ENCODE data around the gene FNIP1.

FNIP1 gene

DNA sequence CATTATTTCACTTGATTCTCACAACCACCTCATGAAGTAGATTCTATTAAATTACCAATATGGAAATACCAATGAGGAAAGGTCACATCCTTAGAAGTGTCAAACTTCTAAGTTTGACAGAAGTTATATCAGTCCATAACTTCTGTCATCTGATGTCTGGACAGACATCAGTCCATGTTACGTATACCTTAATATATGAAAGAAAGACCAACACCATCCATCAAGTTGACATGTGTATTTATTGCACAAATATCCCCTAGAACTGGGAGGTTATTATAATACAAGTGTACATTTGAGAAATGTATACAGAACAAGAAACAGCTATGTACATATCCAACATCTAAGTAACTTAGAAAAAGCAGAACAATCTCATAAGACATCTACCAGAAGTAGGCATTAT, 155.3 kb downstream of the FNIP1 start:
- in situ Hi-C loops (cut with MboI; ENCODE audit: low sequenced_read_pairs) = no loop called here

DNA sequence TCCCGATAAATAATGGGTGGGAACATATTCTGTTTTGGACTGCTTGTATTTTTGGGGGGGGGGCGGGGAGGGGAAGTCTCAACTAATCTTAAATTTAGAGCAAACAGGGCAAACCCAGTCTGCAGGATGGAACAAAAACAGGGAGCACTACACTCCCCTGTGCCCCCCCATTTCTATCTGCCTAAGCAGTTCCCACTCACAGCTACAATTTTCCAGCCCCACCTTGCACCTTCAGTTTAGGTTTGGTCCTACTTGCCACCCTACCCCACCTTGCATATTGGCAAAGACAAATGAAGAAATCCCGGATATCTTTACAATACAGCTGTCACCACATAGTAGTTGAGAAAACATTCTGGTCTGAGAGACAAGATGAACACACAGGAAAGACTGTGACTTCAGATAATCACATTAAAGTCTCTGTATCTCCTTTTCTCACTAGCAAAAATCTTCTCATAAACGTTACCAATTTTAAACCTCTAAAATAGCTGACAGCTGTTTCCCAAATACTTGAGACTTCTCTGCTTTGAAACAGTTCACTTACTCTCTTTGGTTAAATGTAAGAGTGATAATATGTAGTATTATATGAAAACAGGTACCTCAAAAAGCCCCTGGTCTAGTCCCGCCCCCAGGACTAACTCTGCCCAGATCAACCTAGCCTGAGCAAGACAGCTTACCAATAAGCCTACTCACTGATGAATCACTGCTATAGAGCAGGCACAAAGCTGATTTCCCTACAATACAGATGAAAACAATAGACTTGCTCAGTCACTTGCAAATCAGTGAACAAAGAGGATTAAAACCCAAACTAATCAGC, 156.6 kb downstream of the FNIP1 start:
- in situ Hi-C loops (cut with MboI; ENCODE audit: low sequenced_read_pairs) = no loop called here

DNA sequence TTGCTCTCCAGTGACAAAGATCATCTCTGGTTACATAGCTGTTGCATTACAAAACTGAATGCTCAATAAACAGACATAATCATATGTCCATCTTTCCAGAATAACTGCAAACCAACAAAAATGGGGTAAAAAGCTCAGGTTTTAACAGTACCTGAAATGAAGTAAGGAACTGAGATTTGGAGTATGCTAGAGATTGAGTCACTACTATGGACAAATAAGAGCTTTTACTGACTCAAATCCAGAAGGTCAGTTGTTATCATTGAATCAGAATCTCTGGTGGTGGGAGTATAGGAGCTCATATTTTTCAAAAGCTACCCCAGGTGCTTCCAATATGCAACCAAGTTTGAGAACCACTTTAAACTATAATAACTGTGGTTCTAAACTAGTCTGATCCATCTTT, 157.7 kb downstream of the FNIP1 start:
- in situ Hi-C loops (cut with MboI; ENCODE audit: low sequenced_read_pairs) = no loop called here

DNA sequence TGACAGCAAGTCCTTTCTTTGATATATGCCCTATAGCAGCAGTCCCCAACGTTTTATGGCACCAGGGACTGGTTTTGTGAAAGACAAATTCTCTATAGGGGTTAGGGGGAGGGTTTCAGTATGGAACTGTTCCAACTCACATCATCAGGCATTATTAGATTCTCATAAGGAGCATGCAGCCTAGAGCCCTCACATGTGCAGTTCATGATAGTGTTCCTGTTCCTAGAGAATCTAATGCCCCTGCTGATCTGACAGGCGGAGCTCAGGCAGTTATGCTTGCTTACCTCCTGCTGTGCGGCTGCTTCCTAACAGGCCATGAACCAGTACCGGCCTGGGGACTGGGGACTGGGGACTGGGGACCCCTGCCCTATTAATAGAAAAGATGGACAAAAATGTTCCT, 159.1 kb downstream of the FNIP1 start:
- in situ Hi-C loops (cut with MboI; ENCODE audit: low sequenced_read_pairs) = no loop called here

- in situ Hi-C loops (cut with MboI; ENCODE audit: low sequenced_read_pairs) = no loop called here
Observed at GRCh38 chr5:131635684-131636572, 160.9 kb downstream of the FNIP1 start.

GRCh38 chr5:131634996-131635683, 161.7 kb downstream of the FNIP1 start, which contains the start of gene RAPGEF6:
Gene RAPGEF6, minus strand, starts transcription at chr5:131635229. Its CDS starts 199 bp downstream, at chr5:131635030.
- in situ Hi-C loops (cut with MboI; ENCODE audit: low sequenced_read_pairs) = no loop called here

DNA sequence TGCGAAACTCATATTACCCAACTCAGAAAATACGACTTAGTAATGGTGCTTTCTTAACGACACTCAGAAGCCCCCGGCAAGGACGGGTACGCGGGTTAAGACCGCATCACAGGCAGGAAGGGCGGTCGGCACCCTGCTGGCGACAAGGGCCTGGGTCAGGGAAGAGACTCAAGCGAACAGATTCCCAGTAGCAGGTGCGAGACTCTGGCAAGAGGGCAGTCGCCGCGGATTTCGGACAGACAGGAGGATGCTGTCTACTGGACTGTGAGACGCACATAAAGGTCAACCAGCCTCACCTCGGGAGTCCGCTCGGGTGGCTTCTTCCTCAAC, 162.2 kb downstream of the FNIP1 start:
- in situ Hi-C loops (cut with MboI; ENCODE audit: low sequenced_read_pairs) = no loop called here

DNA sequence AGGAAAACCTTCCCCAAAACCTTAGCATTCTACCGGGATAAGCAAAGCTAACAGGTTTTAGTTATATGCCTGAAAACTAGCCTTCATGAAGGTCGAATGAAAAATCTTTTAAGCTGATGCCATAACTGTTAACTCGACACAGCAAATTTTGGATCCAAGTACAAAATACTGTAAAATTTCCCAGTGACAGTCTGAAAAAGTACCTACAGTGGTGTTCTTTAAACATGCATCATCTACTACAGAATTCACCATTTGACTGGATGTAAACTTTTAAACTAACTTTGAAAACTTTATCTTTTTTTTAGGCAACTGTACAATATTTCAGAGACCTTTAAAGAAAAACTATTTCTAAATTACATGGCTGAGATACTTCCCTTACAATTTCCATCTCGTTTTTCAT, 162.6 kb downstream of the FNIP1 start:
- in situ Hi-C loops (cut with MboI; ENCODE audit: low sequenced_read_pairs) = no loop called here

GRCh38 chr5:131633830-131634229, 163.0 kb downstream of the FNIP1 start:
- in situ Hi-C loops (cut with MboI; ENCODE audit: low sequenced_read_pairs) = no loop called here

- in situ Hi-C loops (cut with MboI; ENCODE audit: low sequenced_read_pairs) = no loop called here
Observed at GRCh38 chr5:131630963-131631350, 165.9 kb downstream of the FNIP1 start.

DNA sequence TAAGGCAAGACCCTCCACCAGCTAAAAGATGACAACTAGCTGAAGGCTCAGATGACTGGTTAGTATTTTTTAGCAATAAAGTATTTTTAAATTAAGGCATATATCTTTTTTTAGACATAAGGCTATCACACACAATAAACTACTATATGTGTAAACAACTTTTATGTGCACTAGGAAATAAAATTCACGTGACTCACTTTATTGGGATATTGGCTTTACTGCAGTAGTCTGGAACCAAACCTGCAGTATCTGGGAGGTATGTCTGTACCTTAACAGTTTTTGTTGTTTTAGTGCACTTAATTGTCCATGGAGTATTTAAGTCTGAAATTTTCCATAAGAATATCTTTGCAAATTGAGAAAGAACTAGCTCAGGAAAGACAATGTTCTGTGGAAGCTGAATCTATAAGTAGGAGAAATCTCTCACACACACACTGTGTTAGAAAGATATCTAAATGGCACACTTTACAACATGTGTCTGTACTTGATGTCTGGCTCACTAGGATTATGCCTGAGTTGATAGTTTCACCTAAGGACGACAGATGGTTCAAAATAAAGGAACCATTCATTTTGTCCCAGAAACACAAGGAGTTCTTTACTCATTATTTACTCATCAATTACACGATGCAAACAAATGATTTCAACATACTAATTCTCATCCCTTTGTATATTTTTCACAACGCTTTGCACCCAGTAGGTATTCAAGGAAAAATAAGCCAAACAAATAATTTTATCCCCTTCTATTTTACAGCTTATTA, 166.4 kb downstream of the FNIP1 start:
- in situ Hi-C loops (cut with MboI; ENCODE audit: low sequenced_read_pairs) = no loop called here

DNA sequence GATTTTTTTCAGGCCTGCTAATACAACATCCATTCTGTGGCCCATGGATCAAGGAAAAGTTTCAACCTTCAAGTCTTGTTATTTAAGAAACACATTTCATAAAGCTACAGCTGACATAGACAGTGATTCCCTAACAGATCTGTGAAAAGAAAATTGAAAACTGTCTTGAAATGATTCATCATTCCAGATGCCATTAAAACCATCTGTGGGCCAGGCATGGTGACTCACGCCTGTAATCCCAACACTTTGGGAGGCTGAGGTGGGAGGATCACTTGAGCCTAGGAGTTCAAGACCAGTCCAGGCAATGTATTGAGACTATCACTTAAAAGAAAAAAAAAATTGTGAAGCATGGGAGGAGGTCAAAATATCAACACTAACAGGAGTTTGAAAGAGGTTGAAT, 167.8 kb downstream of the FNIP1 start:
- in situ Hi-C loops (cut with MboI; ENCODE audit: low sequenced_read_pairs) = no loop called here

- in situ Hi-C loops (cut with MboI; ENCODE audit: low sequenced_read_pairs) = no loop called here
Observed at GRCh38 chr5:131627207-131627865, 169.5 kb downstream of the FNIP1 start.

GRCh38 chr5:131622633-131623032, 174.2 kb downstream of the FNIP1 start:
- in situ Hi-C loops (cut with MboI; ENCODE audit: low sequenced_read_pairs) = loop anchor here (25.0 kb wide), 1 partner anchor 390 kb away; the partner anchor contains the start of gene ACSL6

- in situ Hi-C loops (cut with MboI; ENCODE audit: low sequenced_read_pairs) = loop anchor here (25.0 kb wide), 1 partner anchor 391 kb away; the partner anchor contains the start of gene ACSL6
Observed at GRCh38 chr5:131621164-131621563, 175.7 kb downstream of the FNIP1 start.

- in situ Hi-C loops (cut with MboI; ENCODE audit: low sequenced_read_pairs) = loop anchor here (25.0 kb wide), 1 partner anchor 393 kb away; the partner anchor contains the start of gene ACSL6
Observed at GRCh38 chr5:131619102-131619501, 177.7 kb downstream of the FNIP1 start.

- in situ Hi-C loops (cut with MboI; ENCODE audit: low sequenced_read_pairs) = loop anchor here (25.0 kb wide), 1 partner anchor 395 kb away; the partner anchor contains the start of gene ACSL6
Observed at GRCh38 chr5:131617140-131617822, 179.5 kb downstream of the FNIP1 start.

- in situ Hi-C loops (cut with MboI; ENCODE audit: low sequenced_read_pairs) = loop anchor here (25.0 kb wide), 1 partner anchor 396 kb away; the partner anchor contains the start of gene ACSL6
Observed at GRCh38 chr5:131615957-131616356, 180.9 kb downstream of the FNIP1 start.

DNA sequence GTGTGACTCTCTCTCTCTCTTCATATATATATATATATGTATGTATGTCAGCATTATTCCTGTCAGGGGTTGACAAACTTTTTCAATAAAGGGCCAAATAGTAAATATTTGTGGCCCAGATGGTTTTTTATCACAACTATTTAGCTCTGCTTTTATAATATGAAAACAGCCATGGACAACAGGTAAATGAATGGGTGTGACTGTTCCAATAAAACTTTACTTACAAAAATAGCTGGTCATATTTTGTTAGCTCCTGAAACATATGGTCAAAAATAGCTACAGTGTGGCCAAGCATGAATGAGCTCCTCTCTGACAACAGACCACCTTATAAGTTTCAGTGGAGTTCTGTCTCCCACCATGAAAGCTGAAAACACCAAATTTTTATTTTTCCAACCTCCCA, 183.4 kb downstream of the FNIP1 start:
- in situ Hi-C loops (cut with MboI; ENCODE audit: low sequenced_read_pairs) = loop anchor here (25.0 kb wide), 1 partner anchor 399 kb away; the partner anchor contains the start of gene ACSL6

All from HL-60/S4 treated with retinoic acid at 250 ng/mL for 4 days and 3 days (cell line).